OCI-LY1 (cell line): Measurements from ENCODE around the gene C11orf52.

Source experiments
- H2AFZ ChIP-seq: fragments of 200-600 bp; sonication (generic), shearing (Covaris generic); 2 replicates; pipeline ENCODE4 v1.6.0; 2014; ENCODE audit warnings: antibody characterized with exemption, mild to moderate bottlenecking, low read length
- H3F3A ChIP-seq: fragments of 200-600 bp; sonication (generic), shearing (Covaris generic); 2 replicates; pipeline ENCODE4 v1.6.0; 2014; ENCODE audit warnings: mild to moderate bottlenecking, antibody characterized with exemption, low read length, moderate library complexity; ENCODE audit not compliant: insufficient read depth
- H3K27ac ChIP-seq: fragments of 200-600 bp; sonication (generic); 2 replicates; pipeline ENCODE4 v1.5.1; 2014; ENCODE audit warnings: low read length, mixed run types, mild to moderate bottlenecking, low read depth; ENCODE audit not compliant: poor library complexity, severe bottlenecking
- H3K27me3 ChIP-seq: fragments of 200-600 bp; sonication (generic); 2 replicates; pipeline ENCODE4 v1.6.0; 2014; ENCODE audit warnings: antibody characterized with exemption, mild to moderate bottlenecking, low read length, moderate library complexity; ENCODE audit not compliant: insufficient read depth
- H3K36me3 ChIP-seq: fragments of 200-600 bp; sonication (generic); 2 replicates; pipeline ENCODE4 v1.6.1; 2014; ENCODE audit warnings: mild to moderate bottlenecking, antibody characterized with exemption, low read length, moderate library complexity, mixed read lengths; ENCODE audit not compliant: insufficient read depth
- H3K4me1 ChIP-seq: fragments of 200-600 bp; sonication (generic); 2 replicates; pipeline ENCODE4 v1.5.1; 2014; ENCODE audit warnings: mild to moderate bottlenecking, low read length, moderate library complexity; ENCODE audit not compliant: insufficient read depth, severe bottlenecking
- H3K4me2 ChIP-seq: fragments of 200-600 bp; sonication (generic), shearing (Covaris generic); 2 replicates; pipeline ENCODE4 v1.6.1; 2014; ENCODE audit warnings: low read length
- H3K4me3 ChIP-seq: fragments of 200-600 bp; sonication (generic); 2 replicates; pipeline ENCODE4 v1.5.1; 2014; ENCODE audit warnings: low read length, low read depth, mild to moderate bottlenecking, mixed read lengths; ENCODE audit not compliant: poor library complexity, severe bottlenecking
- H3K79me2 ChIP-seq: fragments of 200-600 bp; shearing (Covaris generic); 2 replicates; pipeline ENCODE4 v1.6.1; 2016; ENCODE audit warnings: mixed run types, low read length, mixed read lengths; ENCODE audit not compliant: insufficient read depth
- H3K9ac ChIP-seq: fragments of 200-600 bp; sonication (generic), shearing (Covaris generic); 2 replicates; pipeline ENCODE4 v1.6.1; 2014; ENCODE audit warnings: mild to moderate bottlenecking, low read length, mixed read lengths
- H3K9me2 ChIP-seq: fragments of 200-600 bp; sonication (generic), shearing (Covaris generic); 2 replicates; pipeline ENCODE4 v1.6.1; 2014; ENCODE audit warnings: low read depth, mild to moderate bottlenecking, low read length, mixed read lengths
- H3K9me3 ChIP-seq: fragments of 200-600 bp; shearing (Covaris generic); 2 replicates; pipeline ENCODE4 v1.6.1; 2014; ENCODE audit warnings: low read length, mixed read lengths
- H4K20me1 ChIP-seq: fragments of 200-600 bp; sonication (generic), shearing (Covaris generic); 2 replicates; pipeline ENCODE4 v1.6.0; 2016; ENCODE audit warnings: mild to moderate bottlenecking, low read length; ENCODE audit not compliant: insufficient read depth
- CTCF ChIP-seq: fragments of 200-600 bp; sonication (generic), shearing (Covaris generic); IDR thresholded peaks from 2 replicates; pipeline ENCODE4 v1.5.1; 2017; ENCODE audit warnings: mild to moderate bottlenecking, antibody characterized with exemption, low read length, moderate library complexity, mixed read lengths
- EZH2 ChIP-seq: fragments of 200-600 bp; sonication (generic), shearing (Covaris generic); IDR thresholded peaks from 2 replicates; pipeline ENCODE4 v1.8.0; 2017; ENCODE audit warnings: borderline replicate concordance, mixed run types, mild to moderate bottlenecking, antibody characterized with exemption, low read length, moderate library complexity, mixed read lengths

The C11orf52 gene

GRCh38 chr11:111974446-111974845, 55.7 kb downstream of the C11orf52 start:
- H2AFZ ChIP-seq = no peak overlapping the region
- no peaks in the 10 kb centered on the region for H3K9me3 ChIP-seq
- no peaks in the 10 kb centered on the region for H4K20me1 ChIP-seq
- peaks cover 23% of the 10 kb centered on the region for H3K36me3 ChIP-seq
- no peak overlapping the region for H3K4me3 ChIP-seq
- H3K9me2 ChIP-seq = no peaks in the 10 kb centered on the region
- H3K79me2 ChIP-seq = no peaks in the 10 kb centered on the region
- no peak overlapping the region for H3K27ac ChIP-seq
- no peak overlapping the region for H3K4me2 ChIP-seq
- H3K9ac ChIP-seq = no peak overlapping the region
- peaks cover 6% of the 10 kb centered on the region for H3K4me1 ChIP-seq
- H3F3A ChIP-seq = no peaks in the 10 kb centered on the region
- no peaks in the 10 kb centered on the region for H3K27me3 ChIP-seq
- TF ChIP-seq CTCF = no peak

GRCh38 chr11:111975076-111975806, 56.5 kb downstream of the C11orf52 start:
- no peak overlapping the region for H2AFZ ChIP-seq
- no peak overlapping the region for H3K4me2 ChIP-seq
- no peak overlapping the region for H3K27ac ChIP-seq

GRCh38 chr11:111976119-111976766, 57.5 kb downstream of the C11orf52 start:
- Histone ChIP-seq H3K79me2 (no peaks in the 10 kb centered on the region), H3K9me2 (no peaks in the 10 kb centered on the region), H3K36me3 (peaks cover 8% of the 10 kb centered on the region; the same call in 1 of the 2 replicates), H3K4me1 (peaks cover 6% of the 10 kb centered on the region), H3F3A (no peaks in the 10 kb centered on the region), H4K20me1 (no peaks in the 10 kb centered on the region), H3K27ac (no peak overlapping the region), H3K4me2 (no peak overlapping the region), H3K27me3 (no peaks in the 10 kb centered on the region), H2AFZ (no peak overlapping the region), H3K9ac (no peak overlapping the region), H3K4me3 (no peak overlapping the region), H3K9me3 (no peaks in the 10 kb centered on the region)
- no peak for TF ChIP-seq EZH2
- no peak for TF ChIP-seq CTCF

More at GRCh38 chr11:111975076-111975806, 56.5 kb downstream of the C11orf52 start:
- H3K9me3 ChIP-seq = no peaks in the 10 kb centered on the region
- H3K9me2 ChIP-seq = no peaks in the 10 kb centered on the region
- no peaks in the 10 kb centered on the region for H4K20me1 ChIP-seq
- no peak for TF ChIP-seq EZH2
- TF ChIP-seq CTCF = peak; percentile 31
- H3K36me3 ChIP-seq = peaks cover 16% of the 10 kb centered on the region
- H3K4me1 ChIP-seq = peaks cover 6% of the 10 kb centered on the region
- no peaks in the 10 kb centered on the region for H3K79me2 ChIP-seq
- no peaks in the 10 kb centered on the region for H3F3A ChIP-seq
- no peak overlapping the region for H3K9ac ChIP-seq
- no peak overlapping the region for H3K4me3 ChIP-seq
- H3K27me3 ChIP-seq = no peaks in the 10 kb centered on the region
